ENCODE data around the gene ST3GAL4. TPM values are rescaled to one million over a fixed set of nuclear protein-coding genes. Genes with fewer than 3 reads are reported as not detected.
A peak's percentile ranks its signal among the peaks of the same experiment; 100 is the strongest.

The ST3GAL4 gene
- total RNA-seq, 1 donor from 2014 or later = 30.1 TPM

DNA sequence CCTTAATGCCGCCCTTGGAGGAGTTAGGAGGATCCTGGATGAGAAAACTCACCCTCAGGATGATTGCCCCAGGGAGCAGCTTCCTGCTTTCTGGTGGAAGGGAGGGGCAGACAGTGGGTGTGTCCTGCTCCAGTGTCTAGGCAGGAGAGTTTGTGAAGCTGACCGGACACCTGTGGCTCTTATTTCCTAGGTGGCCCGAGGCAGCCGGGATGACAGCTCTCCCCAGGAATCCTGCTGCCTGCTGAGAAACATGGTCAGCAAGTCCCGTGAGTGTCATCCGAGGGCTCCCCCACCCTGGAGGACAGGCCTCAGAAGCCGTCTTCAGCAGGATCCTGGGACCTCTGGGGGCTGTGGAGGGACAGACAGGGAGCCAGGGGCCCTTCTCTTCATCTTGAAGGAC lies 50.4 kb downstream of the ST3GAL4 start:
- no peak for DNase-seq (ENCODE audit: low spot score)

DNA sequence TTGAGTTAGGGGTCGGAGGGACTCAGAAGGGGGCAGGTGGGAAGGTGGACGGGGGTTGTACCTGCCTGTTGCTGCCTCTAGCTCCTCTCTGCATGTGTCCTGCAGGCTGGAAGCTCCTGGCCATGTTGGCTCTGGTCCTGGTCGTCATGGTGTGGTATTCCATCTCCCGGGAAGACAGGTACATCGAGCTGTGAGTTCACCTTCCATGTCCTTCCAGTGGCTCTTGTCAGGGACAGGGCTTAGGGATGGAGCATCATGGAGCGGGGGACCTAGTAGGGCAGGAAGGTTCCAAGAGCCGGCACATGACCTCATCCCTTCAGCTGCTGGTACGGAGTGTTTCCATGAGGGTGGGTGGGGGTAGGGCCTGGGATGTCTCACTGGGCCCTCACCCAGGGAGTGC lies 50.9 kb downstream of the ST3GAL4 start:
- DNase-seq (ENCODE audit: low spot score) = no peak

DNA sequence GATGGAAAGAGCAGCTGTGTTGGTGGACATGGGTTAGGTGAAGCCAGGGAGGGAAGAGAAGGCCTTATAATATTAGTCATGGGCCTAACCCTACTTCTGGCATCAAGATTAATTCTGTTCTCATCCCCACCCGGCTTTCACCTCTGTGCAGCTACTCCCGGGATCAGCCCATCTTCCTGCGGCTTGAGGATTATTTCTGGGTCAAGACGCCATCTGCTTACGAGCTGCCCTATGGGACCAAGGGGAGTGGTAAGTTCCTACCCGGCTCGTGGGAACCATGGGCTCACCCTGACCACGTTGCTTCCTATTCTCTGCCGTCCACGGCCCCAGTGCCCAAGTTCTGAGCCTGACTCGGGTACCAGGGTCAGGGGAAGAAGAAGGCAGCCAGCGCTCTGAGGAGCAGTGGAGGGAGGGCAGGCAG lies 51.6 kb downstream of the ST3GAL4 start:
- no peak for DNase-seq (ENCODE audit: low spot score)

DNA sequence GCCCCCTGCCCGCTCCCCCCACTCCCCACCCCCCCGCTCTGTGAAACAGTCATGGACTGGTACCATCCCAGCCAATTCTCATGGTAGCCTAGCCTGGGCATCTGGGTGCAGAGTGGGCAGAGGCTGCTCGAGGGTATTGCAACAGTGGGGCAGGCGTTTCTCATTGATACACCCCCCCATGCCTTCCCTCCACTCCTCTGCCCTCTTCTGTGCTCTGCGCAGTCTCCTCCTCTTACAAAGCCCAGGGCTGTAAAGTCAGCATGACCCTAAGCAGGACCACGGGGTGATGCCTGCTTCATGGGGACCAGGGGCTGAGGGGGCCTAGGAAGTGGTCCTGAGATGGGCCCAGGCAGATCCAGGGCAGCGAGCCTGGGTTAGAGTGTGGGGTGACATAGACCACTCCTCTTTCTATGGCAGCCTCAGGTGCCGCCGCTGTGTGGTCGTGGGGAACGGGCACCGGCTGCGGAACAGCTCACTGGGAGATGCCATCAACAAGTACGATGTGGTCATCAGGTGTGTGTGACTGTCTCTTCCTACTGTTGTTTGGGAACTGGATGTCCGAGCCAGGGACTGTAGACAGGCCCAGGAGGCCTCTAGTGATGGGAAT lies 52.3 kb downstream of the ST3GAL4 start:
- no peak for DNase-seq (ENCODE audit: low spot score)

DNA sequence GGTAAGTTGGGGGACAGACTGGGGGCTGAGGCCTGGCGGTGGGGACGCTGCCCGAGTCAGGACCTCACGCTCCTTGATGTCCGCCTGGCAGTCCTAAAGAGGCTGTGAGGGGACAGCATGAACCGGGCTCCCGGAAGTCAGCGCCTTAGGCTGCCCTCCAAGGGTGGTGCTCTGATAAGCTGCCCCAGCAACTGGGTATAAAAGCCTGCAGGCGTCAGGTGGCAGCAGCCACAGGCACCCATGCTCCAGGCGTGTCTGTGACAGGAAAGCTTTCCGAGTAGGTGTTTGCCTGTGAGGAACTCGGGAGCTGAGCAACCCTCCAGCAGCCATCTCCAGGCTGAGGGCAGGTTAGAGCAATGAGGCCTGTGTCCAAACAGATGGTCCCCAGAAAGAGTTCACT lies 53.0 kb downstream of the ST3GAL4 start:
- DNase-seq (ENCODE audit: low spot score) = no peak

DNA sequence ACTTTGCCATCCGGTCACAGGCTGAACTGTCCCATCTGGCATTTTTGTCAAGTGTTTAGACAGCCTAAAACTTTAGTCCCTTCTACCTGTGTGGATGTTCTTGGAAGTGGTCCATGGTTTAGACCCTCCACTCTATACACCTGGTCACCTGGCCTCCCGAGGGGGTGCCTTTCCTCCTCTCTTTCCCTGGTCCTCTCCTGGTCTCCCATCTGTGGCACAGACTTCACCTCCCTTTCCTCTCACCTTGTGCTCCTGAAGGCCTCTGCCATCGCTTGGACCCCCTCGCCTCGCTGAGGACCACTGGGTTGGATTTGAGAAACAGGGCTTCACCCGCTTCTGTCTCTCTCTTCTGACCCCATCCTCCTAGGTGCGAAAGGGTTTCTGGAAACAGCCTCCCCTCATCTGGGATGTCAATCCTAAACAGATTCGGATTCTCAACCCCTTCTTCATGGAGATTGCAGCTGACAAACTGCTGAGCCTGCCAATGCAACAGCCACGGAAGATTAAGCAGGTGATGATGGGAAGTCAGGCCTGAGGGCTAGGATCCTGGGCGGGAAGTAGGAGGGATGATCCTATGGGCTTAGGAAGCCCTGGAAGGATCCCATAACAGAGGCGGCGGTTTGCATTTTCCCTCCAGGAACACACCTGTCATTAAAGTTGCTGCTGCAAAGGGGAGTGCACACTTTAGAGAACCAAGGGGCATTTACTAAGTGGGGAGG lies 53.6 kb downstream of the ST3GAL4 start:
- no peak for DNase-seq (ENCODE audit: low spot score)

DNA sequence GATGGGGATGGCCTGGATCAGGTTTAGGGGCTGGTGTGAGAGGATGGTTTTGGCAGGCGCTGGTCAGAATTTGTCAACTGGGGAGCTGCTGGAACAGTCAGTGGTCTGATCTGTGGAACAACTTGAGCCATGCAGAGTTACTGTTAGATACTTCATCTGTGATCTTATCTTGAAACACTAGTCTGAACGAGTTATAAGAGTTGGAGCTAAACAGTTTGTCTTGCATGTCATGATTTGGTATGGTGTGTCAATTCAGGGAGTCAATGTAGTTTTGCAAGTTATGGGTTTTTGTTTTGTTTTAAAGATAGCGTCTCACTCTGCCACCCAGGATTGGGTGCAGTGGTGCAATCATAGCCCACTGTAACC lies 54.1 kb downstream of the ST3GAL4 start:
- no peak for DNase-seq (ENCODE audit: low spot score)

DNA sequence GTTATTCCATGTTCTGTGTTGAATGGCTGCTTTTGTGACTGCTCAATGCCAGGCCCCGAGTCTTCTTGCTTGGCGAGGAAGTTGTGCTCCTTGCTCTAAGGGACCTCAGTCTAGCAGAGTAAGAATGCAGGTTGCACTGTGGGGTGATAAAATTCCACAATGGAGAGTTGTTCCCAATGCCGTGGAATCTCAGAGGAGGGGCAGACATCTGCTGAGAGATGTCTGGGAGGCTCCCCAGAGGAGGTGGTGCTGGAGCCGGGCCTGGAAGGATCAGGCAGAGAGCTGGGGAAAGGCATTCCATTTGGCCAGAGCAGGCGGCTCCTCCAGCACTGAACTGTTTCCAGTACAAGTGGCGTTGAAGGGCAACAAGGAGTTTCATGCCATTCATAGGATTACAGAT lies 55.2 kb downstream of the ST3GAL4 start:
- peak; percentile 72 for DNase-seq (ENCODE audit: low spot score)

DNA sequence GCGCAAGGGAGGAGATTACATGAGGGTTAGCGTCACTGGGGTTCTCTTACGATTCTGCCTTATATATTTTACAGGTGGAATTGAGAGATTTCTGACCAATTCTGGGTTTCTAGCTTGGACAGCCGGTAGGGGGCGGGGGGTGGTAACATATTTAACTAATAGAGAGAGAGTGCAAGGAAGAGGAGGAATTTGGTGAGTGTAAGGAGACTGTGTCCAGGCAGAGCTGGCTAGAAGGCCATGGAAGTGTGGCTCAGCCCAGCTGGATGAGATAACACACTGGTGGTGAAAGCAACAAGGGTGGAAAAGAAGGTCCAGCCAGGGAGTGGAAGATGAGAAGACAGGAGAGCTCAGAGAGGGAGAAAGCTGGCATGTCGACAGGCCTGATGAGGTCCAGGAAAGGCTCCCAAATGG lies 56.5 kb downstream of the ST3GAL4 start:
- DNase-seq (ENCODE audit: low spot score) = no peak

DNA sequence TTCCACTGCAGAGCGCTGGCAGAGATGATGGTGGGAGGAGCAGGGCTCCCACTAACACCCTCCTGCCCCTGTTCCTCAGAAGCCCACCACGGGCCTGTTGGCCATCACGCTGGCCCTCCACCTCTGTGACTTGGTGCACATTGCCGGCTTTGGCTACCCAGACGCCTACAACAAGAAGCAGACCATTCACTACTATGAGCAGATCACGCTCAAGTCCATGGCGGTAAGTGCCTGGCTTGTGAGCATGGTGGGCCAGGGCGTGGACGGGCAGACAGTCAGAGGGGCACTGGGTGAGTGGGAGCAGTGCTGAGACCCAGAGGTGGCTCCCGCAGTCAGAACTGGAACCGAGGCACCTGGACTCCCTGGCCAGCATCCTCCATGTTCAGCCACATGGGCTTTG lies 57.9 kb downstream of the ST3GAL4 start:
- no peak for DNase-seq (ENCODE audit: low spot score)

DNA sequence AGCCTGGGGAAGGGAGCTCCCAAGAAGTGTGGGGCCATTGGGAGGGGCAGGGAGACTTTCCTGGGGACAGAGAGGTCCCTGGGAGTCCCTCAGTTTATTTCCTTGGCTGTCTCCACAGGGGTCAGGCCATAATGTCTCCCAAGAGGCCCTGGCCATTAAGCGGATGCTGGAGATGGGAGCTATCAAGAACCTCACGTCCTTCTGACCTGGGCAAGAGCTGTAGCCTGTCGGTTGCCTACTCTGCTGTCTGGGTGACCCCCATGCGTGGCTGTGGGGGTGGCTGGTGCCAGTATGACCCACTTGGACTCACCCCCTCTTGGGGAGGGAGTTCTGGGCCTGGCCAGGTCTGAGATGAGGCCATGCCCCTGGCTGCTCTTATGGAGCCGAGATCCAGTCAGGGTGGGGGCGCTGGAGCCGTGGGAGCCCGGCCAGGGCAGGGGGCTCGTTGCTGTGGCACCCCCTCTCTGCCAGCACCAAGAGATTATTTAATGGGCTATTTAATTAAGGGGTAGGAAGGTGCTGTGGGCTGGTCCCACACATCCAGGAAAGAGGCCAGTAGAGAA lies 58.4 kb downstream of the ST3GAL4 start:
- no peak for DNase-seq (ENCODE audit: low spot score)

DNA sequence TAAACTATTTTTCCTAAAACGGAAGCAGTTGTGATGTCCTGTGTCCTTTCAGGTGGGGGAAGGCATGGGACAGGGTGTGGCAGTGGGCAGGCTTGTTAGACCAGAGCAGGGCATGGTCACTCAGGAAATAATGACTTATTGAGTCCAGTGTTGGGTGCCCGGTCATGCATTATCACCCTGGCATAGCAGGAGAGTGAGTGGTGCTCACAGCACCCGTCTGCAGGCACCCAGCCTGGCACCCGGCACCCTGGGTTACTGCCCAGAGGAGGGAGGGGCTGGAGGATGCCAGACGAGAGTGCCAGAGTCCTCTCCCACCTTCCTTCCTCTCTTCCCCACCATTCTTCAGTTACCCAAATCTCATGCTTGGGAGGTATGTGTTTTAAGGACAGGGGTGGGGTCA lies 59.1 kb downstream of the ST3GAL4 start:
- DNase-seq (ENCODE audit: low spot score) = no peak

DNA sequence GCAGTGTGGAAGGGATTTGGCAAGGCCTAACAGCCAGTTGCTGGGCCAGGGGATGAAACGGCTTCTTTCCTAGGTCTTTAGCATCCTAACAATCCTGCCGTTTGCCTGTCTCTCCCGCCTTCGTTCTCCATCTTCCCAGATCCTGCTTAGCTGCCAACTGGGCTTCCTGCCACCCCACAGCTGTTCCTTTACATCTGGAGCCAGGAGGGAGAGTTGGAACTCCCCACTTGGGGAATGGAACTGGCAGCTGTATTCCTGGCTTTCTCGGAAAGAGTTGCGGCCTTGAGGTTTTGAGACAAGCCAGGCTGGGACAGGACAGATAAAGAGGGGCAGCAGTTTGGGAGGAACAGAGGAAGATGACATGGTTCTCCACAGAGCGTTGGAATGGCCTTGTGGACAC lies 59.6 kb downstream of the ST3GAL4 start:
- peak; percentile 97 for DNase-seq (ENCODE audit: low spot score)

DNA sequence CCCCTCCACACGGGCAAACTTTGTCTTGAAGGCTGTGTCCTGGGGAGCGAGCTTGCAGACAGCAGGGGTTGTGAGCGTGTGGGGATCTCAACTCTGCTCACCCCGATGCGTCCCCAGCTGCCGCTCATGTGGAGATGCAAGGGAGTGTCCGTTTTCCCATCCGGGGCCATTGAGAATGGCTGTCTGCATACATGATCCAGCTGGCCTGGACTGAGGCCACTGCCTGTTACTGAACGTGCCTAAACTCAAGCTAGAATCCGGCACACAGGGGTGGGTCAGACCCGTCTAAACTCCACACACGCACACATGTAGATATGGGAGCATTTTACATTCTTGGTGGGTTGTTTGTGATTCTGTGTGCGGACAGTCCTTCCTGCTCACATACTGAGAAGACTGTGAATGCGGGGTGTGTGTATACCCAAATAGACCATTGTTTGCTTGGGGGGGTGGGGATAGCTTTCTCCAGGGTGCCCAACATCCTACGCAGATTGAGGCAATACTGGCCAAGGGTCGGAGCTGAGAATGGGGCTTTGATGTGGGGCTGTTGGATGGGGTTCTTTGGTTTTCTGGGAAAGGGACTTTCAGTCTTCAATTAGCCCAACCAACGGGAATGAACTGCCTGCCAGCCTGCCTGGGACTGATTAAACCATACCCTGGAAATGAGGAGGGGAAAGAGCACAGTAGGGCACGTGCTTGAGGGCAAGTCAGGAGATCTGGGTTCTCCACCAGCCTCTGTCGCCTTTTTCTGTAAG lies 60.4 kb downstream of the ST3GAL4 start:
- peak; percentile 90 for DNase-seq (ENCODE audit: low spot score)

DNA sequence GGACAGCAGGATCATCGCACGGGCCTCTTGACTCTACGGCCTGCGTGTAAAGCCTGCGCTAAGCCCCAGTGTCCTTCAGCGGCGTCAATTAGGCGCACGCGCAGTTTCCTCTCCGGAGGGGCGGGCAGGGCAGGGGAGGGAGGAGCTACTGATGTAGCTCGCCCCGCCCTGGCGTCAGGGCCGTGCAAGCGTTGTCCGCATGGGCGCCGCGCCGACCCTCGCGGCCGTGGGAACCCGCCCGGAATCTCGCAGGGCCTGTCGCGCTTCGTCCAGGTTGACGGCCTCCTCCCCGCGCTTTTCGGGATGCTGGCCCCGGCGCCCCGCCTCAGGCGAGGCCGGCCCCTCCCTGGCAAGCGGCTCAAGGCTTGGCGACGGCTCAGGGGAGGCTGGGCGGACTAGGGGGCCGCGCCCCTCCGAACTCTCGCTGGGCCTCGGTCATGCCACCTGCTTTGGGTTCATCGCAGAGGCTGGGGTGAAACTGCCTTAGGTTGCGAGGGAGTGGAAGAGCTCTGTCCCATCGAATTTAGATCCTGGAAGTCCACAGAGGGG lies 61.1 kb downstream of the ST3GAL4 start:
- peak; percentile 84 for DNase-seq (ENCODE audit: low spot score)

DNA sequence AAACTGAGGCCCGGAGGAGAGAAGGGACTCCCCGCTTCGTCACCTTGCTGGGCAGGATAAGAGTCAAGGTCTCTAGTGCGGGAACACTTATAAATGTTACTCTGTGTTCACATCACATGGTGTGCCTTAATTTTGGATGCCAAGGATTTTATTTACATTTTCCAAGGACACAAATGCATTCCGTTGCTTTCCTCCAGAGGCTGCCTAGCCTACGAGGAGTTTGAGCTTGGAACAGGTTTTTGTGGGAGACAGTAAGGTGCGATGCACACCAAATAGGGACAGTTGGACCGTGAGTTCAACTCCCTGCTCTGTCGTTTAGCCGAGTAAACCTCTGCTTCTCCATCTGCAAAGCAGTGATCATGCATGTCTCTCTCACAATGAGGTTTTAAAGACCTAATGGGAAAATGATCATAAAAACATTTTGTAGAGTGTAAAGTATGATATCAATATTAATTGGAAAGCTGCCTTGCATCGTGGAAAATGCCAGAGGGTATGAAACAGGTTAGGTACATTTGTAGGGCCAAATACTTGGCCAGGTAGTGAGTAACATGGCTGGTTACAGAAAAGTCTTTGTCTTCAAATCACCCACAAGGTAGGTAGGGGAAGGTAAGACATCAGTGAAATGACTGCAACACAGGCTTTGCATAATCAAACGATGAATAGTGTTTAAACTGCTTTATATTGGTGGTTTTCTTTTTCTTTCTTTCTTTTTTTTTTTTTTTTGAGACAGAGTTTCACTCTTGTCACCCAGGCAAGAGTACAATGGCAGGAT lies 61.8 kb downstream of the ST3GAL4 start:
- DNase-seq (ENCODE audit: low spot score) = no peak

DNA sequence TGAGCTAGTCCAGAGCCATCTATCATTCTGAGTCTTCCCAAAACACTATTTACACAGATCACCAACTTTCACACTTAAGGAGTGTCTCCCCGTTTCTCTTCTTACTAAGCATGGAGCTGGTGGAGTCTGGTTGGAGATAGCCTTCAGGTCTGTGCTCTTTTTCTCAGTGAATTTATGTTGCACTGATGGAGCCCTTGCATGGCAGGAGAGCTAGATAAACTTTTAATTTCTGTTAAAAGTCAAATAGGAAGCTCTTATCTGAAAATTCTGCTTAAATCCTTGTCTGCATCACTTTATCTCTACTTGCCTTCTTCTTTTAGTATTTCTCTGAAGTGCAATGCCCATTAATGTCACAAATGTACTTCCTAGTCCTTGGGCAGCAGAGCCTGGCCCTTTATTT lies 63.4 kb downstream of the ST3GAL4 start:
- DNase-seq (ENCODE audit: low spot score) = no peak

DNA sequence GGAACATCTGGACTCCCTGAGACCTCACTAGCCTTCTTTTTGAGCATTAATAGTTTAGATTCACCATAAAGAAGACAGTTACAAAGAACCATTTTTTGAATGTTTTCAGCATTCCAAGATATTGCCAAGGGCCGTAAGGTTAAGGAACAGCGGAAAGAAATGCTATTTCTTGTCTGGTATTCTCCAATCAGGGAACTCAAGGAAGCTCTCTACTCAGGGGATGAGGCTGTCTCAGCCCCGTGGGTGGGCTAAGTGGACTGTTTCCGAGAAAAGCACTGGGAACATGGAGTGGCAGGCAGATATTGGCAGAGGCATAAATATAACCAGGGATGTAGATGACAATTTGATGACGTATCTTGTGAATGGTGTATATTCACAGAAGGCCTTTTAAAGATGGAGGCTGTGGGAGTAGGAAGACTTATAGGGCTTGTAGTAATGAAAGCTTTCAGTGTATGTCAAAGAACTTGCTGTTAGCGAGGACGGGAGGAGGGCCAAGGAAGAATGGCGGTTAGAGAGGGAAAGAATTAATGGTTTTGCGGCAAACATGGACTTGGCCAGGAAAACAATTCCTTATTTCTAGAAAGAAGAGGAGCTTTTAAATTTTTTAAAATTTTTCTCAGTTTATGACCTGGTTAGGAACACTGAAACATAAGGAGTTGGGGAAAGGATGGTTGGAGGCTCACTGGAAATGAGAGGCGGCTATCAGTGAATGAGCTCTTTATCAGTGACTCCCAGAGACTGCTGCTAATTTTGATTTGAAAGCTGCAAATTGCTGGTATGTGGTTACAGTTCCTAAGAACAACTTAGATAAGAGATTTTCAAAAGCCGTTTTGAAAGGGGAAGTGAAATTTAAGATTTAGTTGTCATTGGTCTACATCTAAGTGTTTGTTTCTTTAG lies 64.6 kb downstream of the ST3GAL4 start:
- DNase-seq (ENCODE audit: low spot score) = peak; percentile 83

DNA sequence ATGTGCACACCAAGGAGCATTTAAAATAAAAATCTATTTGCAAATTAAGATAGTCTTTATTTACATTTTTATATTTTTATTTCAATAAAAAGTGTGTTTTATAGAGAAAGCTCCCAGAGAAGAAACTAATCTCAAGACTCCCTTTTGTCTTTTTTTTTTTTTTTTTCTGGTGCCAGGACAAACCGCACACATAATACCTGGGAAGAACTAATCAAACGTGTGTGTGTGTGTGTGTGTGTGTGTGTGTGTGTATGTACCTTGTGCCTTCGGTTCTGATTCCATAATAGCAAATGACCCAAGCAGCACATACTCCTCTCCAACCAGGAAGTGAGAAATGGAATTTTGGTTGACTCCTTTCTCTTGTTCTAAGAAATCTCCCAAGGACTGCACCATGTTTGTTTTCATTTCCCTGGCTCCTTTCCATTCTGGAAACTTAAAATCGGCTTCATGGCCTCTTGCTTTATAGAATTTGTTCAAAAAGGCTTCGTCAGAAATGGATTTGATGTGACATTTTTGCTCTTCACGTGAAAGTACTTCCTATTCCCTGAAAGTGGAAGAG lies 65.3 kb downstream of the ST3GAL4 start:
- DNase-seq (ENCODE audit: low spot score) = no peak

DNA sequence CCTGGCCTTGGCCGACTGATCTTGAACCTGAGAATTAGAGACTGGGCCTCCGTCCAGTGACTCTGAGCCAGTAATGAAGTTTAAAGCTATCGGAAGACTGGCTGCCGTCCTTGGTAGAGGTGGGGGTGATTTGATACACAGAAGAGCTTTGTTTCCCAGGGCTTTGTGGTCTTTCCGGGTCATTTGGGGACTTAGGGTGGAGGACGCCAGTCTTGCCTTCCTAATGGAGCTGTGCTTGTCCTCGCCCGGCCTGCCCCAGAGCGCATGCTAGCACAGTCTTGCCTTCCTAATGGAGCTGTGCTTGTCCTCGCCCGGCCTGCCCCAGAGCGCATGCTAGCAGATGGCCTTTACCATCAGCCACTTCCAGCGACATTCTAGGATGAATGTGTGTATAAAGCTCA lies 65.8 kb downstream of the ST3GAL4 start:
- DNase-seq (ENCODE audit: low spot score) = no peak

Measured in umbilical cord (tissue), 2 donors.